Peyer's patch (tissue), 4 donors: ENCODE data around the gene DOCK2. TPM values are rescaled to one million over a fixed set of nuclear protein-coding genes. Genes with fewer than 3 reads are reported as not detected.

Experiments used
- DNase-seq, 3 donors: peaks; one replicate each; pipeline ENCODE4 v3.0.0-alpha.2; 2017 to 2019
- H3K27ac ChIP-seq, 4 donors: fragments of 200-600 bp; sonication (generic); one replicate each; pipeline ENCODE4 v1.5.1; 2016 to 2019
- H3K27me3 ChIP-seq, 2 donors: fragments of 200-600 bp; sonication (generic); one replicate each; pipeline ENCODE4 v1.5.1; 2019
- H3K36me3 ChIP-seq, 3 donors: fragments of 200-600 bp; sonication (generic); one replicate each; pipeline ENCODE4 v1.5.1; 2016 to 2019
- H3K4me1 ChIP-seq, 4 donors: fragments of 200-600 bp; sonication (generic); one replicate each; pipeline ENCODE4 v1.5.1; 2016 to 2019
- H3K4me3 ChIP-seq, 4 donors: fragments of 200-600 bp; sonication (generic); 1 replicate in 3 of 4; 2 replicates in 1 of 4; pipeline ENCODE4 v1.5.1; 2016 to 2019; ENCODE audit warnings: mild to moderate bottlenecking in 1 of 4
- H3K9me3 ChIP-seq, 4 donors: fragments of 200-600 bp; sonication (generic); one replicate each; pipeline ENCODE4 v1.5.1; 2016 to 2019; ENCODE audit warnings: mild to moderate bottlenecking in 1 of 4
- CTCF ChIP-seq, 6 experiments: fragments of 450-650 bp in 4 of 6; fragments of 200-600 bp in 2 of 6; sonication (generic) in 1 of 6; IDR thresholded peaks; one replicate each; pipeline ENCODE4 v1.5.1; 2017 to 2019; ENCODE audit warnings: antibody characterized with exemption in 6 of 6, mild to moderate bottlenecking in 3 of 6, moderate library complexity in 1 of 6
- POLR2A ChIP-seq, 2 donors: fragments of 450-650 bp; IDR thresholded peaks; one replicate each; pipeline ENCODE4 v1.5.1; 2017; ENCODE audit warnings: antibody characterized with exemption in 2 of 2, mild to moderate bottlenecking in 2 of 2, moderate library complexity in 2 of 2
- total RNA-seq, 4 donors: library from RNA; depleted of rRNA; stranded (reverse); fragments of >200 nt; gene quantifications; one replicate each; pipeline ENCODE4 v1.1.0, GENCODE V29; 2016

The DOCK2 gene
- total RNA-seq, 4 donors from 2014 or later, result 13.8 to 200 (median 17.8) TPM

DNA sequence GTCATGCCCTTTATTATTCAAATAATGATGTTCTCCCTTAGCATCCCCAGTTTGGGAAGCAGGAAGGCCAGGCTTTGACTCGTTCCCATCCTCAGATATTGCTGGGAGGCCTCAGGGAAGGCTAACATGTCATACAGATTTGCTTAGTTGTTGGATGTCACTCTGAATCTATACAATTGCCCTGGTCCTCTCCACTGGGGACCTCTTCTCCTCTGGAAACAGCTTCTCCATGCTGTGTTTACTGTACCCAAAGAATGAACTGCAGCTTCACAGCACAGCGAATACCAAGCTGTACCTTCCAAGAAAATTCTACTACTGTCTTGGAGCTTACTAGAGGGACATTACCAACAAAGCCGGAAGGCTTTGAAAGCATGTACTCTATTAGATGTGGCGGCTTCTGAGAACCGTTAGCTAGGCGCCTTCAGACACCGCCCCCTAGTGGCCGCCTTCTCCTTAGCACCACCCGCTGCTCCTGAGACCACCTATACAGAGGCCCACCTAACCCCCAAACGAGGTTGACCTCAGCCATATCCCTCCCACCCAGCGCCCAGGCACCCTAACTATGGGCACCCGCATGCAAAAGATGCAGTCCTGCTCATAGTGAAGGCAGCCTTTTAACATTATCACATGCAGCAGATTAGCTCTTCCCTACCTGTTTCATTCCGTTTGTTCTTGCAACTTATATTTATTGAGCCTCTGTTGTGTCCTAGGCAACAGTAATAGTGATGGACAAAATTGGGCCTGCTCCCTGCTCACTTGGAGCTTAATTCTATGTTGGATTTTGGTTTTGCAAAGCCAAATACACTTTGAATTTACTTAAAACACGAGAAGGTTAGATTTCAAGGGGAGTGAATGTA lies 433.7 kb downstream of the DOCK2 start:
- Histone ChIP-seq H3K4me3 (no peak overlapping the region), H3K27ac (no peak overlapping the region), H3K4me1 (no peaks in the 10 kb centered on the region), H3K9me3 (no peaks in the 10 kb centered on the region), H3K36me3 (no peaks in the 10 kb centered on the region), H3K27me3 (no peaks in the 10 kb centered on the region)
- peak in 1 of 3 donors; percentile 54 for DNase-seq
- TF ChIP-seq CTCF (IDR thresholded peaks at IDR 0.05), result peak in 4 of 6 experiments; percentile 7 to 41 (median 20)
- no peak for TF ChIP-seq POLR2A (IDR thresholded peaks at IDR 0.05)

DNA sequence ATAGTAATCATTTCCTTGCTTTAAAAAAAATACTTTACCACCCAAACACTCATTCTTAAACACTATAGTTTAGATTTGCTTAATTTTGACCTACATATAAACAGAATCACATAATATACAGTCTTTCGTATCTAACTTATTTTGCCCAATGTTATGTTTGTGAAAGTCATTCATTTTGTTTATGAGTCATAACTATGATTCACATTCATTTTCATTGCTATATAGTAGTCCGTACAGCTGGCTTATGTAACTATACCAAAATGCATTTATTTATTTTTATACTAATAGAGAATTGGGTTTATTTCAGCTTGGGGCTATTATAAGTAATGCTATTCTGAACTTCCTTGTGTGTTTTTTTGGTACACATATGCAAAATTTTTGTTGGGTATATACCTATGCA lies 434.7 kb downstream of the DOCK2 start:
- Histone ChIP-seq H3K4me1 (no peaks in the 10 kb centered on the region), H3K27ac (no peak overlapping the region), H3K9me3 (no peaks in the 10 kb centered on the region), H3K36me3 (no peaks in the 10 kb centered on the region), H3K4me3 (no peak overlapping the region), H3K27me3 (no peaks in the 10 kb centered on the region)
- no peak for DNase-seq
- no peak for TF ChIP-seq CTCF (IDR thresholded peaks at IDR 0.05)
- no peak for TF ChIP-seq POLR2A (IDR thresholded peaks at IDR 0.05)

DNA sequence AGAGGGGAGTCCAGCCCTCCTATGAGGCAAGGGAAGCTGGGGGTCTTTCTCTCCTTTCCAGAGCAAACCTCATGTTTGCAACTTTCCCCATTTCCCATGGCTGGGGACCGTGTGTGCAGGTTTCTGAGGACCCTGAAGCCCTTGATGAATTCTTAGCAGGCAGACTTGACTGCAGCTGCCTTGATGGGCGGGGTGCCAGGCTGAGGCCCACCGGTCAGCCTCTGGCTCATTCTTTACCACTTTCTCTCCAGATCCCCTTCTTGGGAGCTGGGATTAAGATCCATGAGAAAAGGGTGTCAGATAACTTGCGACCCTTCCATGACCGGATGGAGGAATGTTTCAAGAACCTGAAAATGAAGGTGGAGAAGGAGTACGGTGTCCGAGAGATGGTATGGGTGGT lies 438.6 kb downstream of the DOCK2 start:
- no peak for DNase-seq
- no peak overlapping the region for H3K27ac ChIP-seq
- no peak overlapping the region for H3K4me3 ChIP-seq
- TF ChIP-seq POLR2A (IDR thresholded peaks at IDR 0.05) (no peak), CTCF (IDR thresholded peaks at IDR 0.05) (no peak)
- H3K4me1 ChIP-seq, result no peaks in the 10 kb centered on the region
- H3K27me3 ChIP-seq, result no peaks in the 10 kb centered on the region
- H3K36me3 ChIP-seq, result peaks cover 0 to 17% (median 0%) of the 10 kb centered on the region in 3 donors
- H3K9me3 ChIP-seq, result no peaks in the 10 kb centered on the region

GRCh38 chr5:170076211-170076610 lies 439.1 kb downstream of the DOCK2 start:
- Histone ChIP-seq H3K27ac (no peak overlapping the region), H3K27me3 (no peaks in the 10 kb centered on the region), H3K4me1 (no peaks in the 10 kb centered on the region), H3K4me3 (no peak overlapping the region), H3K36me3 (peaks cover 0 to 22% (median 0%) of the 10 kb centered on the region in 3 donors), H3K9me3 (no peaks in the 10 kb centered on the region)
- TF ChIP-seq POLR2A (IDR thresholded peaks at IDR 0.05), result no peak
- TF ChIP-seq CTCF (IDR thresholded peaks at IDR 0.05), result no peak
- no peak for DNase-seq

DNA sequence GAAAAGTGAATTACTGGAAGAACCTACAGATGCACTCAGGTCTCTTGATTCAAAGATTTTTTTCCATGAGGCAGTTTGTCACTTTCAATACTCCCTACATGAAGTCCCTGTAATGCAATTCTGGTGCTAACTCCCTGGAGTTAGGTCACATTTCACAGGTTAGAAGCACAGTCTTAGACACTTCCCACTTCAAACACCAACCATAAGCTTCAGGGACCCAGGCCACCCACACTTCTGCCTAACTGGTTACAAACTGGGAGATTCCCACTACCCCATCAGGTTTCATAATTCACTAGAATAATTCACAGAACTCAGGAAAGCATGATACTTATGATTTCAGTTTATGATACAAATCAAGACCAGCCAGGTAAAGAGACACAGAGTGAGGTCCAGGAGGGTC lies 439.7 kb downstream of the DOCK2 start:
- H3K27me3 ChIP-seq, result no peaks in the 10 kb centered on the region
- H3K36me3 ChIP-seq, result peaks cover 0 to 22% (median 0%) of the 10 kb centered on the region in 3 donors
- no peaks in the 10 kb centered on the region for H3K4me1 ChIP-seq
- no peak overlapping the region for H3K4me3 ChIP-seq
- DNase-seq, result no peak
- H3K27ac ChIP-seq, result no peak overlapping the region
- TF ChIP-seq CTCF (IDR thresholded peaks at IDR 0.05) (no peak), POLR2A (IDR thresholded peaks at IDR 0.05) (no peak)
- no peaks in the 10 kb centered on the region for H3K9me3 ChIP-seq
